GM21360 (cell line): ENCODE data around the gene DYNC1I1.

ENCODE experiments used
- ATAC-seq: cut with Tn5 transposase; IDR thresholded peaks from one replicate; pipeline ENCODE4 v1.9.1; 2021; ENCODE audit warnings: mild to moderate bottlenecking, moderate library complexity; ENCODE audit not compliant: unreplicated experiment

DYNC1I1 gene

DNA sequence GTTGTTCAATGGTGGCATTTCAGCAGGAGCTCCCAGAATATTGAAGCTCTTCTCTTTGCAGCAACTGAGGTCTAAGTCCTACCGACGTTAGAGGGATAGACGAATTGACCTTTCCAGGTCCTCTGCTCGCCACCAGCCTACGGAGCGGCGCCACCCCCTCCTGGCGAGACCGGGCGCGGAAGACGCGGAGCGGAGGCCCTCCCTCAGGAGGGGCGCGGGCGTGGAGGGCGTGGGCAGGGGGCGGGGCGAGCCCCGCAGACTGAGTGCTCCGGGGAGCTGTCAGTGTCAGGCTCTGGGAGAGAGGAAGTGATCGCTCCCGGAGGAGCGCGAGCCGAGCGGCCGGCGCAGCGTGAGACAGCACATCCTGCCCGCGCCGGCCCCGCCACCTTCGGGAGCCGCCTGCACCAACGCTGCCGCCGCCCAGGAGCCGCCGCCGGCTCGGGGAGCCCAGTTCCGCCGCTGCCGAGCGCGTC, at the start of gene DYNC1I1:
DYNC1I1 (plus strand) TSS at position 257 of the 473 bp plus-strand sequence. CDS start 32,176 bp downstream, outside the sequence.
- ATAC-seq = peak; percentile 96

GRCh38 chr7:95723583-95724180, 48.7 kb upstream of the DYNC1I1 start:
- peak; percentile 59 for ATAC-seq

DNA sequence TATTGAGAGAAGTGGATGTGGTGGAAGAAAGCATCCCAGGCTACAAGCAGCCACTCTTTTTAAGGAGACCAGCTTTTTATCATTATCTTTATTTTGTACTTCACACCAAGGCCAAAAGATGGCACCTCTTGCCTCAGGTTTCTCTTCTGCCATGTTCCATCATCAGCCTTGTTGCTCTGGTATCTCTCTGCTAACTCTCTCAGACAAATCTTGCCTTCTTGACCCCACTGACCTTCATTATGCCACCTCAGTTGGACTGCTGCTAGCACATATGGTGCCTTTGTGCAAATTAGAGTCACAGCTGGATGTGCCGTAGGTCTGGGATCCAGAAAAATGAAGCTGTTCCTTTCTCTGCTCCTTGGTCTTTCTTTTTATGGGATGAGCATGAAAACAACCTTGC, 47.1 kb upstream of the DYNC1I1 start:
- no peak for ATAC-seq

- ATAC-seq = no peak
These were observed 41.7 kb upstream of the DYNC1I1 start for GRCh38 chr7:95730493-95731280.

DNA sequence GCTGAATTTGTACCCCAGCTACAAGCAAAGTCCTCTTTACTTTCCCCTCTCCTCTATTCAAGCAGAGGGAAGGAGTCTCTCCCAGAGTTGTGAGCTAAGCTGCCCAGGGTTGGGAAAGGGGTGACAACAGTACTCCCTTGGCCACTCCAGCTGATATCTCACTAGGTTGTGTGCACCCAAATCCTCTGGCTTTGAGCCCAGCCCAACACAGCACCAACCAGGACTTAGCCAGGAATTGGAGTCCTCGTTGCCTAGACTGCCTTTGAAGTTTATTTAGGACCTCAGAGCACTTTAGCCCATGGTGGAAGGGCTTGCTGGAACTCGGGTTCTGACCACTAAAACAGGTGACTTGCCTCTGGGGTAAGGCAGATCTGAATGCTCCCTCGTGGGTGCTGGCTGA, 35.7 kb upstream of the DYNC1I1 start:
- ATAC-seq = no peak

DNA sequence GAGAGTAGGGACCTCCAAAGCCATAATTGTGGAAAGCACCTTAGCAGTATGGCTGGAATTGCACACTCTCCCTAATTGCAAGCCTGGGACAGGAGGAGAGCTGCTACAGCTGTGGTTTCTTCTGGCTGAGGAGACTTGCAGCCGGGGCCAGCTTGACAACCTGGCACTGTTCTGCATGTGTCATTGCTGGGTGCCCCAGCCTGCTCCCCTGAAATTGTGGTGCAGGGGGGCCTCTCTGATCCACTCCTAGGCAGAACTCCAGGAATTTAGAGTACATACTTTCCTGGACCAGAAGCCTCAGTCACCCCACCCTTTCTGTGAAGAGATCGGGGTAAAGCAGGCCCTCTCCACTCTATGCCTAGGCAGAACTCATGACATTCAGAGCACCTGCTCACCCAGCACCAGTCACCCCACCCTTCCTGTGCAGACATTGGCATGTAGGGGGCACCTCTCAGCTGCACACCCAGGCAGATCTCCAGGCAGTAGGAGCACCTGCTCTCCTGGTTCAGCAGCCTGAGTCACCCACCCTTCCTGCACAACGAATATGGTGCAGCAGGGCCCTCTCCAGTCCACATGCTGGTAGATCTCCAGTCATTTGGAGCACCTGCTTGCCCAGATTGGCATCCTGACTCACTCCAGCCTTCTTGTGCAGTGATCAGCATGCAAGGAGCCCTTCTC, 34.4 kb upstream of the DYNC1I1 start:
- ATAC-seq = no peak

DNA sequence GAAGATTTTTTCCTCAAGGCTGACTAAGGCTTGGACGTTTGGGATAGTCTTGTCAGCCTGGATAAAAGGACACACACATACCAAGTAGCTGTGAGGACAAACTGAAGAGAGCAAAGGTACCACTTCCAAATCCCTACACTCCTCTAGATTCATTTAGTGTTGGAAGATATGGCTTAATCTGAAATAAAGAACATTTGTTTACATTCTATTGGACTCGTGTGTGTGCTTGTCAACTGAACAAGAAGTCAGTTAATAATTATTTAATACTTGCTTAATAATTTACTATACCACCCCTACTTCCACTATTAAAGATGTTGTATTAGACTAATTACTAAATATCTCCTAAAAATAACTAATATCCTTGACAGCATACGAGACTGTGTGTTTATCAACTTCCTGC, 23.3 kb upstream of the DYNC1I1 start:
- ATAC-seq = no peak

GRCh38 chr7:95749515-95749914, 22.8 kb upstream of the DYNC1I1 start:
- no peak for ATAC-seq

- ATAC-seq = no peak
These were observed 18.9 kb upstream of the DYNC1I1 start for GRCh38 chr7:95753440-95753839.

GRCh38 chr7:95755277-95755934, 16.9 kb upstream of the DYNC1I1 start:
- no peak for ATAC-seq

GRCh38 chr7:95758187-95758586, 14.2 kb upstream of the DYNC1I1 start:
- no peak for ATAC-seq

- ATAC-seq = no peak
These were observed 6.3 kb upstream of the DYNC1I1 start for GRCh38 chr7:95766086-95766485.

- ATAC-seq = no peak
These were observed 5.7 kb upstream of the DYNC1I1 start for GRCh38 chr7:95766657-95767056.

DNA sequence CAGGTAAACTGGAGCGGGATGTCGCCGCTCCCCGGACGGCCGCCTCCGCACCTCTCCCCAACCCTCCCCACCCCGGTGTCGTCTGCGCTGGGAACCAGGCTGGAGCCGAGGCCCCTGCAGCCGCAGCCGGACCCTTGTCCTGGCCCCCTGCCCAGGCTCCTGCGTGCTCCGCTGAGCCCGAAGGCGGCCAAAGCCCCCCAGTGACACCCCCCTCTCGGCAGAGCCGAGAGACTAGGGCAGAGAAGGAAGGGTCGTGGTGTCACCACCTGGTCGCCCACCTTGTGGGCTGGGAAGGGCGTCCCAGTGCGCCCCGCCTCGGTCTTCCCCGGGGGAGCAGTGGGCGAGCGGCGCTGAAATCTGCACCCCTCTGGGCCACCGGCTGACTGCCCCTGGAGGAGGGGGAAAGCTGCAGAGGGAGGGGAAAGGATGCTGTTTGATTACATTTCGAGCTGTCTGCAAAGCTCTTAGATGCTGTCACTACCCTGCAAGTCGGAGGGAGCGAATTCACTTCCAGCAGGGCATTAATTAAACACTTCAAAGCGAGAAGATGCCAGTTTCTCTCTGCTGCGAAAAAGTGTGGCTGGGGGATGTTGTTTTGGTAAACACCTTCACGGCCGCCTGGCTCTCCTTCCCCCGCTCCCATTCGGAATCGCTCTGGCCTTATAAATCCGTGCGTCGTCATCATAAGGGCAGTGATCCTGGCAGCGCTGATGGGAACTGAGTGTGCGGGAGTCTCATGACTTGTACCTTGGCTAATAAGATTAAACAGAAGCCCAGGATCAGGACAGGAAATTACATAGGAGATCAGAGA, 622 bp downstream of the DYNC1I1 start:
- ATAC-seq = peak; percentile 4

DNA sequence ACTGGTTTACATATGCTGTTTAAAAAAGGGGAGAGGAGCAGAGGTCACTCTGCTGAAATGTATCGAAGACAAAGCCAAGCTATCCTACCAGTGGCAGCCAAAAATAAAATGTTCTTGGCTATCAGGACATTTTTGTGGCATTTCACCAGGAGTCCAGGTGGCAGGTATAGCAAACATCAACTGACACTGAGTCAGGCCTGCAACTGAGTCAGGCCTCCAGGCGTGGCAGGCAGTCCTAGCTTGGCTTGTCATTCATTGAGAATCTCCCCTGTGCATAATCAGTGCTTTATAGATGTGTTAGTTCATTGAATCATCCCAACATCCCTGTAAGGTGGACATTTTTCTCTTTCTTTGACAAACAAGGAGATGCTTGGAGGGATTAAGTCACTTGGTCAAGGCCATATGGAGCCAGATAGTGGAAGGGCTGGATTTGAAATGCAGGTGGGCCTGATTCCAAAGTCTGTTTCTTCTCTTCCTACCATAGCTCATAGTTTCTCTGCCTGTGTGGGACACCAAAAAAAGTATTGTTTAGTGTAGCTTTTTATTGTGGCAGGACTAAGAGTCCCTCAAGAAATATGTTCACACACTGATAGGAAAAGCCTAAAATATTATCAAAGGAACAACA, 4.3 kb downstream of the DYNC1I1 start:
- no peak for ATAC-seq

DNA sequence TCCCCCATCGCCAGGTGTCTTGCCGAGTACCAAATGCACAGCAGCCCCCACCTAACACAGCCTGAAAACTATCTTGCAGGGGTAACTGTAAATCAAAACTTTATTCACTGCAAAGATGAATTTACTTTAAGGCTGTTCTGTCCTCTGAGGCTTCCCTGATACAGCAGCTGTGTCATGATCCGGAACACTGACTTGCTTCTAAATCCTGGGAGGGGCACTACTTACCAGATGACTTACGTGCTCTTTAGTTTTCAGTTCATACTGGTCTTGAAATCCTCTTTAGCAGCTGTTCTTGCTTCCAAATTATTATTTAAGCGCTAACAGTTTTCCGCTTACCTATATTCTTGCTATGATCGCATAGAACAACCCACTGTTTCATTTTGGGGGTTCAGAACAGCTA, 4.9 kb downstream of the DYNC1I1 start:
- no peak for ATAC-seq

DNA sequence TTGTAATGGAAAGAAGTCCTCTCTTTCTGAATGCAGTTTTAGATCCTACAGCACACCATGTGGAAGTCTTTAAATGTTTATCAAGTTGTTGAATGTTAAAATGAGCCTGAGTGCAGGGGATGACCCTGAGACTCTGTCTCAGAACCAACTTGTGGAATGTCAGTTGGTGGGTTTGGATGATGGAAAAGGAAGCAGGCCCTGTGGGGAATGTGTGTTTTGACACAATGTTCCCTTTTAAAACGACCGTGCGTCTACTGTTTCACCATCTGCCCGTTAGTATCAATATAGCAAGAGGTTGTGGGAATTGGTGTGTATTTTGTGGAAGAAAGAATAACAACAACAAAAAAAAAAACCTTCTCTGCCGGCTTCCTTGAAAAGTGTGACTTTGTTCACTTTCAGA, 8.3 kb downstream of the DYNC1I1 start:
- no peak for ATAC-seq

GRCh38 chr7:95781961-95782586, 9.7 kb downstream of the DYNC1I1 start:
- no peak for ATAC-seq

DNA sequence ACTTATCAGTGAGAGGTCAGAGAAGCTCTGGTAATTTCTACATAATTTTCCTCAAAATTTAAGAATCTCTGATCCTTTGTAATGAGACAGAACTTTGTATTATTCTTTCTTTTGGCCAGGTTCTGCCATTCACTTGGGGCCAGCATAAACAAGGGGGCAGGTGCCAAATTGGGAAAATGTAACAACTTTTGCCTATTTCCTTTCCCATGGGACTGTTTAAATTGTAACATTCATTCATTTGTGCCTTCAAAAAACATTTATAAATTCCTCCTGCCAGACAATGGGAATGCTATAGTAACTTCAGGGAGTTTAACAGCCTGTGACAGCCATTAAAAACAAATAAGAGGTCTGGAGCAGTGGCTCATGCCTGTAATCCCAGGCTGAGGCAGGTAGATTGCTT, 12.4 kb downstream of the DYNC1I1 start:
- no peak for ATAC-seq

DNA sequence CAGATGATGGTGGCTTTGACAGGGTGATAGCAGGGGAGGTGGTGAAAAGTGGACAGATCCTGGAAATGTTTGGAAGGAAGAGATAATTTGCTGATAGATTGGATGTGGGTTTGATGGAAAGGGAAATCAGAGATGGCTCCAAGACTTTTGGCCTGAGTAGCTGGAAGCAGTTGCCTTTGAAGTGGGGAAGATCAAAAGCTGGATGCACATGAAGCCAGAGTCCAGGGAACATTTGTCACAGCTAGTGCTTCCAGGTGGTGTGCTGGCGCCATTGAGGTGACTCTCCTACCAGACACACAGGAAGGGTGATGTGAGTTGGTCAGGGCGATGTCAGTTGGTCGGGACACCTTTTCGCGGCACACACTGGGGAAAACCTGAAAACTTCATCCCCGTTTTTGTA, 15.9 kb downstream of the DYNC1I1 start:
- no peak for ATAC-seq
